Measurements from ENCODE around the gene CYGB.

The CYGB gene

GRCh38 chr17:76500747-76501017 is 36.8 kb downstream of the CYGB start:
- DNase-seq (ENCODE audit: low read depth) = no peak

- no peak for DNase-seq (ENCODE audit: low read depth)
Measured at GRCh38 chr17:76500074-76500746, 37.3 kb downstream of the CYGB start.

GRCh38 chr17:76499267-76499667 is 38.2 kb downstream of the CYGB start:
- DNase-seq (ENCODE audit: low read depth) = no peak

- no peak for DNase-seq (ENCODE audit: low read depth)
Measured at GRCh38 chr17:76498876-76499251, 38.6 kb downstream of the CYGB start.

GRCh38 chr17:76497979-76498875 is 39.3 kb downstream of the CYGB start:
- no peak for DNase-seq (ENCODE audit: low read depth)

- no peak for DNase-seq (ENCODE audit: low read depth)
Measured at GRCh38 chr17:76497699-76497978, 39.9 kb downstream of the CYGB start.

GRCh38 chr17:76496464-76496863 is 41.0 kb downstream of the CYGB start:
- DNase-seq (ENCODE audit: low read depth) = no peak

- DNase-seq (ENCODE audit: low read depth) = no peak
Measured at GRCh38 chr17:76495663-76496400, 41.7 kb downstream of the CYGB start.

GRCh38 chr17:76493505-76494167 is 43.9 kb downstream of the CYGB start:
- DNase-seq (ENCODE audit: low read depth) = no peak

- no peak for DNase-seq (ENCODE audit: low read depth)
Measured at GRCh38 chr17:76492989-76493501, 44.5 kb downstream of the CYGB start.

- DNase-seq (ENCODE audit: low read depth) = no peak
Measured at GRCh38 chr17:76492123-76492988, 45.2 kb downstream of the CYGB start.

GRCh38 chr17:76491271-76492122 is 46.0 kb downstream of the CYGB start:
- no peak for DNase-seq (ENCODE audit: low read depth)

- DNase-seq (ENCODE audit: low read depth) = no peak
Measured at GRCh38 chr17:76490112-76490710, 47.3 kb downstream of the CYGB start.

GRCh38 chr17:76487451-76488192 is 49.9 kb downstream of the CYGB start:
- DNase-seq (ENCODE audit: low read depth) = no peak

GRCh38 chr17:76485569-76485968 is 51.9 kb downstream of the CYGB start:
- no peak for DNase-seq (ENCODE audit: low read depth)

GRCh38 chr17:76484228-76484725 is 53.2 kb downstream of the CYGB start:
- no peak for DNase-seq (ENCODE audit: low read depth)

- DNase-seq (ENCODE audit: low read depth) = no peak
Measured at GRCh38 chr17:76481071-76481655, 56.3 kb downstream of the CYGB start.

- DNase-seq (ENCODE audit: low read depth) = no peak
Measured at GRCh38 chr17:76480632-76481031, 56.9 kb downstream of the CYGB start.

Measured in stimulated activated CD8-positive, alpha-beta memory T cell treated with anti-CD3 and anti-CD28 coated beads, Interleukin-12 subunit alpha, Interleukin-12 subunit beta, amount 100 ng/mL, for 1 hour (primary cell).